GM12873 (cell line): ENCODE measurements around the gene VPS29.

Source experiments
- CTCF ChIP-seq: IDR thresholded peaks from 2 replicates; pipeline ENCODE4 v1.5.1; 2012; ENCODE audit warnings: low read depth, mild to moderate bottlenecking, moderate library complexity, low read length, control low read depth; ENCODE audit not compliant: insufficient read depth; ENCODE audit errors: missing control alignments

VPS29 gene

GRCh38 chr12:110514363-110514762, 12.5 kb upstream of the VPS29 start:
- no peak for TF ChIP-seq CTCF

- TF ChIP-seq CTCF = no peak
Measured at GRCh38 chr12:110513842-110514241, 11.9 kb upstream of the VPS29 start.

- TF ChIP-seq CTCF = no peak
Measured at GRCh38 chr12:110508071-110508586, 6.2 kb upstream of the VPS29 start.

- TF ChIP-seq CTCF = no peak
Measured at GRCh38 chr12:110505332-110505731, 3.4 kb upstream of the VPS29 start.

GRCh38 chr12:110503432-110503831, 1.5 kb upstream of the VPS29 start:
- TF ChIP-seq CTCF = no peak

GRCh38 chr12:110501399-110501751, 536 bp downstream of the VPS29 start:
- TF ChIP-seq CTCF = no peak

- TF ChIP-seq CTCF = no peak
Measured at GRCh38 chr12:110498984-110499706, 2.8 kb downstream of the VPS29 start.
